IMR-90 (cell line): ENCODE measurements around the gene LCA5. TPM values are rescaled to one million over a fixed set of nuclear protein-coding genes. Genes with fewer than 3 reads are reported as not detected.

Source experiments
- ATAC-seq: fragments of 200-7000 bp; cut with Tn5 transposase; 2 replicates; pipeline ENCODE4 v1.9.1; 2020; ENCODE audit warnings: low read depth, mild to moderate bottlenecking, moderate library complexity
- BruUV-seq: library from RNA; stranded (reverse); fragments of 400-500 nt; replicated peaks from 2 replicates; lab custom pipeline; 2021; lab: Mats Ljungman, UMichigan
- CTCF ChIA-PET: fragments of 300-600 bp; formaldehyde crosslinking; extraction: SDS; loops from one replicate; lab custom pipeline; 2021; ENCODE audit warnings: antibody characterized with exemption; lab: Yijun Ruan, JAX
- POLR2A ChIA-PET: fragments of 300-600 bp; sonication (Branson Sonifier 250); formaldehyde crosslinking; loops from one replicate; lab custom pipeline; 2022; ENCODE audit warnings: antibody characterized with exemption; ENCODE audit not compliant: unreplicated experiment; lab: Charles Lee
- DNase-seq: peaks from one replicate; pipeline ENCODE4 v3.0.0; 2013
- H2AFZ ChIP-seq: replicated peaks from 2 replicates; pipeline ENCODE3; 2013; ENCODE audit warnings: low read length, mild to moderate bottlenecking; ENCODE audit not compliant: poor library complexity
- H2AK5ac ChIP-seq: 2 replicates; pipeline ENCODE4 v1.6.1; 2013; ENCODE audit warnings: low read depth, low read length, inconsistent platforms
- H2AK9ac ChIP-seq: replicated peaks from 2 replicates; pipeline ENCODE3; 2013; ENCODE audit warnings: mild to moderate bottlenecking, low read depth, low read length, moderate library complexity; ENCODE audit not compliant: poor library complexity
- H2BK120ac ChIP-seq: 2 replicates; pipeline ENCODE4 v1.6.1; 2013; ENCODE audit warnings: low read depth, low read length, inconsistent platforms
- H2BK15ac ChIP-seq: 3 replicates; pipeline ENCODE4 v1.6.1; 2013; ENCODE audit warnings: low read depth, low read length, inconsistent platforms
- H2BK20ac ChIP-seq: 2 replicates; pipeline ENCODE4 v1.6.1; 2013; ENCODE audit warnings: low read depth, mild to moderate bottlenecking, inconsistent platforms, low read length, moderate library complexity
- H2BK5ac ChIP-seq: 2 replicates; pipeline ENCODE4 v1.6.1; 2013; ENCODE audit warnings: mild to moderate bottlenecking, low read depth, low read length, inconsistent platforms; ENCODE audit not compliant: poor library complexity, severe bottlenecking
- H3K14ac ChIP-seq: replicated peaks from 2 replicates; pipeline ENCODE4 v1.6.1; 2013; ENCODE audit warnings: low read depth, low read length, inconsistent platforms
- H3K18ac ChIP-seq: 2 replicates; pipeline ENCODE4 v1.6.1; 2013; ENCODE audit warnings: low read depth, low read length, control low read depth
- H3K23ac ChIP-seq: 2 replicates; pipeline ENCODE4 v1.6.1; 2013; ENCODE audit warnings: low read depth, low read length, inconsistent platforms
- H3K27ac ChIP-seq: 2 replicates; pipeline ENCODE4 v1.5.1; 2013; ENCODE audit warnings: mild to moderate bottlenecking, control low read depth, low read length; ENCODE audit not compliant: insufficient read depth
- H3K27me3 ChIP-seq: 2 replicates; pipeline ENCODE4 v1.6.1; 2013; ENCODE audit warnings: low read length; ENCODE audit not compliant: control insufficient read depth, insufficient read depth
- H3K36me3 ChIP-seq: 2 replicates; pipeline ENCODE4 v1.6.1; 2013; ENCODE audit warnings: low read length, mixed read lengths; ENCODE audit not compliant: control insufficient read depth, insufficient read depth
- H3K4ac ChIP-seq: 2 replicates; pipeline ENCODE4 v1.6.1; 2013; ENCODE audit warnings: low read depth, low read length, inconsistent platforms
- H3K4me1 ChIP-seq: 2 replicates; pipeline ENCODE4 v1.6.1; 2013; ENCODE audit warnings: low read length, mixed read lengths; ENCODE audit not compliant: control insufficient read depth, insufficient read depth
- H3K4me2 ChIP-seq: 2 replicates; pipeline ENCODE4 v1.6.1; 2013; ENCODE audit warnings: low read depth, mild to moderate bottlenecking, control low read depth, low read length, moderate library complexity
- H3K4me3 ChIP-seq: 2 replicates; pipeline ENCODE4 v1.5.1; 2013; ENCODE audit warnings: low read depth, mild to moderate bottlenecking, control low read depth, low read length, moderate library complexity; ENCODE audit not compliant: insufficient read depth
- H3K56ac ChIP-seq: 2 replicates; pipeline ENCODE4 v1.6.1; 2013; ENCODE audit warnings: low read length, inconsistent platforms; ENCODE audit not compliant: insufficient read depth; ENCODE audit errors: extremely low read depth
- H3K79me1 ChIP-seq, 2 experiments: 2 replicates each; pipeline ENCODE4 v1.6.1; 2013; ENCODE audit warnings: low read length in 2 of 2, inconsistent platforms in 1 of 2, low read depth in 1 of 2
- H3K9ac ChIP-seq: 2 replicates; pipeline ENCODE4 v1.6.1; 2013; ENCODE audit warnings: low read depth, low read length, control low read depth
- H3K9me1 ChIP-seq: 2 replicates; pipeline ENCODE4 v1.6.1; 2013; ENCODE audit warnings: low read length, inconsistent platforms; ENCODE audit not compliant: insufficient read depth
- H3K9me3 ChIP-seq: 2 replicates; pipeline ENCODE4 v1.6.1; 2013; ENCODE audit warnings: low read length; ENCODE audit not compliant: control insufficient read depth, insufficient read depth
- H4K20me1 ChIP-seq: 2 replicates; pipeline ENCODE4 v1.6.1; 2013; ENCODE audit warnings: low read length, inconsistent platforms; ENCODE audit not compliant: insufficient read depth
- H4K5ac ChIP-seq: 2 replicates; pipeline ENCODE4 v1.6.1; 2013; ENCODE audit warnings: mild to moderate bottlenecking, low read depth, low read length, control low read depth
- H4K8ac ChIP-seq, 2 experiments: 2 replicates each; pipeline ENCODE4 v1.6.1; 2013; ENCODE audit warnings: low read depth in 2 of 2, low read length in 2 of 2, control low read depth in 1 of 2, inconsistent platforms in 1 of 2
- H4K91ac ChIP-seq: 2 replicates; pipeline ENCODE4 v1.6.1; 2013; ENCODE audit warnings: low read depth, low read length, inconsistent platforms; ENCODE audit not compliant: insufficient read depth
- CTCF ChIP-seq: conservative IDR thresholded peaks from 2 replicates; pipeline ENCODE4 v1.5.1; 2012; ENCODE audit warnings: mild to moderate bottlenecking, low read depth, low read length, improper control_type of control experiment
- MAZ ChIP-seq: IDR thresholded peaks from 2 replicates; pipeline ENCODE4 v1.6.1; 2012; ENCODE audit warnings: low read depth, mild to moderate bottlenecking, low read length, improper control_type of control experiment, moderate library complexity, borderline replicate concordance
- MXI1 ChIP-seq: IDR thresholded peaks from 2 replicates; pipeline ENCODE4 v1.6.1; 2012; ENCODE audit warnings: low read depth, mild to moderate bottlenecking, low read length, moderate library complexity, borderline replicate concordance
- NFE2L2 ChIP-seq: fragments of 150-350 bp; IDR thresholded peaks from 2 replicates; pipeline ENCODE4 v1.6.1; 2016; ENCODE audit warnings: low read depth, mild to moderate bottlenecking, low read length
- POLR2A ChIP-seq: IDR thresholded peaks from 2 replicates; pipeline ENCODE4 v1.6.1; 2012; ENCODE audit warnings: mild to moderate bottlenecking, low read depth, low read length
- RAD21 ChIP-seq: IDR thresholded peaks from 2 replicates; pipeline ENCODE4 v1.6.1; 2012; ENCODE audit warnings: low read length, improper control_type of control experiment
- RFX5 ChIP-seq: IDR thresholded peaks from 2 replicates; pipeline ENCODE4 v1.8.0; 2012; ENCODE audit warnings: low read depth, mild to moderate bottlenecking, low read length, moderate library complexity
- WGBS, 2 experiments: methylation state at CpG; one replicate each; pipeline versions ENCODE4 v1.1.5 to v1.1.7; 2013; ENCODE audit warnings: missing lambda C conversion rate in 2 of 2; ENCODE audit not compliant: insufficient read length in 1 of 2; ENCODE audit errors: extremely low coverage in 2 of 2; 5-methylcytosine and 5-hydroxymethylcytosine counted together
- dilution Hi-C: fragments of 300-500 bp; cut with HindIII; formaldehyde crosslinking; loops from one replicate; pipeline ENCODE4 v1.14.3; 2018; ENCODE audit warnings: low sequenced_read_pairs; ENCODE audit not compliant: unreplicated experiment
- in situ Hi-C: fragments of 300-500 bp; cut with MboI; formaldehyde crosslinking; loops from 3 replicates; pipeline ENCODE4 v1.14.3; 2019; ENCODE audit warnings: low sequenced_read_pairs, inconsistent platforms, mixed read lengths
- intact Hi-C: fragments of 100-400 bp; cut with micrococcal nuclease; formaldehyde crosslinking; loops from 2 replicates; pipeline ENCODE4 v1.10.0; 2022
- polyA plus RNA-seq, 3 experiments: library from polyadenylated mRNA; depleted of rRNA; stranded (reverse); fragments of >200 nt; gene quantifications; 2 replicates each; pipeline ENCODE4 v1.2.3, GENCODE V29; 2012; ENCODE audit warnings: low replicate concordance in 1 of 3
- total RNA-seq: library from RNA; depleted of rRNA; stranded (reverse); fragments of >200 nt; gene quantifications from 2 replicates; pipeline ENCODE4 v1.2.3, GENCODE V29; 2012

The LCA5 gene
- total and polyA plus RNA-seq, 2 of the 4 experiments (the other 2 are of a cell fraction): 1.2 to 2.0 TPM

- no peaks in the 10 kb centered on the region for H3K4me1 ChIP-seq
- no peak overlapping the region for H2BK120ac ChIP-seq
- H3K9me3 ChIP-seq: no peaks in the 10 kb centered on the region
- DNase-seq: no peak
- no CpG with 5 or more reads among the region's 5 CpGs for WGBS, 2 experiments
- no peaks in the 10 kb centered on the region for H3K9me1 ChIP-seq
- H3K27ac ChIP-seq: no peak overlapping the region
- H3K9ac ChIP-seq: no peak overlapping the region
- dilution Hi-C loops (no loop called here), in situ Hi-C loops (no loop called here), intact Hi-C loops (no loop called here)
- CTCF ChIA-PET: no interaction called here
- H2BK15ac ChIP-seq: no peak overlapping the region
- no peaks in the 10 kb centered on the region for H3K27me3 ChIP-seq
- no peak overlapping the region for H3K23ac ChIP-seq
- H2AK9ac ChIP-seq: no peak overlapping the region
- H3K4me2 ChIP-seq: no peak overlapping the region
- no peaks in the 10 kb centered on the region for H4K20me1 ChIP-seq
- no peak for TF ChIP-seq MXI1
- TF ChIP-seq CTCF: no peak
- TF ChIP-seq NFE2L2: no peak
- TF ChIP-seq RFX5: no peak
- no peak for TF ChIP-seq POLR2A
- no peak for TF ChIP-seq MAZ
- no peak for TF ChIP-seq RAD21
- H3K56ac ChIP-seq: no peak overlapping the region
- no peak overlapping the region for H4K8ac ChIP-seq
- POLR2A ChIA-PET: no interaction called here
- no peak overlapping the region for H3K4me3 ChIP-seq
- no peak overlapping the region for H2BK5ac ChIP-seq
- H2BK20ac ChIP-seq: no peak overlapping the region
- H3K4ac ChIP-seq: no peak overlapping the region
- H3K18ac ChIP-seq: no peak overlapping the region
- no peak overlapping the region for H2AFZ ChIP-seq
- ATAC-seq: no peak
- no peak overlapping the region for H4K91ac ChIP-seq
- H3K14ac ChIP-seq: no peak overlapping the region
- BruUV-seq: no TSS peak
- no peaks in the 10 kb centered on the region for H3K36me3 ChIP-seq
- H2AK5ac ChIP-seq: no peak overlapping the region
- H4K5ac ChIP-seq: no peak overlapping the region
- no peaks in the 10 kb centered on the region for H3K79me1 ChIP-seq
Measured at GRCh38 chr6:79494841-79495240, 42.4 kb downstream of the LCA5 start.
